Fibroblast of lung (primary cell): ENCODE measurements around the gene CPE. TPM values are rescaled to one million over a fixed set of nuclear protein-coding genes. Genes with fewer than 3 reads are reported as not detected.

Source experiments
- DNase-seq, 2 donors: peaks; one replicate each; pipeline versions ENCODE4 v3.0.0 to v3.0.0-alpha.2; 2010; ENCODE audit warnings: low read depth in 2 of 2
- H2AFZ ChIP-seq: 2 replicates; pipeline ENCODE4 v1.5.1; 2012; ENCODE audit warnings: low read length, control low read depth, inconsistent platforms
- H3K27ac ChIP-seq: 2 replicates; pipeline ENCODE4 v1.5.1; 2011; ENCODE audit warnings: low read length, control low read depth; ENCODE audit not compliant: insufficient read depth
- H3K27me3 ChIP-seq: 2 replicates; pipeline ENCODE4 v1.5.1; 2011; ENCODE audit warnings: mild to moderate bottlenecking, low read length; ENCODE audit not compliant: control insufficient read depth, insufficient read depth
- H3K36me3 ChIP-seq: 2 replicates; pipeline ENCODE4 v1.5.1; 2011; ENCODE audit warnings: low read length; ENCODE audit not compliant: control insufficient read depth, insufficient read depth
- H3K4me1 ChIP-seq: 2 replicates; pipeline ENCODE4 v1.5.1; 2011; ENCODE audit warnings: low read length; ENCODE audit not compliant: control insufficient read depth, insufficient read depth; ENCODE audit errors: extremely low read depth
- H3K4me2 ChIP-seq: 2 replicates; pipeline ENCODE4 v1.5.1; 2011; ENCODE audit warnings: low read length, control low read depth; ENCODE audit not compliant: insufficient read depth; ENCODE audit errors: extremely low read depth
- H3K4me3 ChIP-seq, 4 experiments: fragments of 200-600 bp in 1 of 4; sonication (generic) in 1 of 4; replicated peaks in 1 of 4; 2 replicates each; pipeline ENCODE4 v1.5.1; 2011 to 2016; ENCODE audit warnings: low read length in 4 of 4, low read depth in 3 of 4, mild to moderate bottlenecking in 3 of 4, control low read depth in 2 of 4, inconsistent platforms in 1 of 4, mixed read lengths in 1 of 4; ENCODE audit not compliant: insufficient read depth in 1 of 4; ENCODE audit errors: control extremely low read depth in 1 of 4
- H3K79me2 ChIP-seq: 2 replicates; pipeline ENCODE4 v1.5.1; 2012; ENCODE audit warnings: mild to moderate bottlenecking, low read length, inconsistent platforms; ENCODE audit not compliant: control insufficient read depth, insufficient read depth
- H3K9ac ChIP-seq: 2 replicates; pipeline ENCODE4 v1.5.1; 2011; ENCODE audit warnings: mild to moderate bottlenecking, low read length, control low read depth; ENCODE audit not compliant: insufficient read depth
- H3K9me3 ChIP-seq: 2 replicates; pipeline ENCODE4 v1.5.1; 2012; ENCODE audit warnings: low read depth, low read length; ENCODE audit not compliant: control insufficient read depth, insufficient read depth
- H4K20me1 ChIP-seq: 2 replicates; pipeline ENCODE4 v1.5.1; 2011; ENCODE audit warnings: low read length; ENCODE audit not compliant: control insufficient read depth, insufficient read depth; ENCODE audit errors: extremely low read depth
- EZH2 ChIP-seq: IDR thresholded peaks from 2 replicates; pipeline ENCODE4 v1.5.1; 2012; ENCODE audit warnings: low read length, control low read depth, mild to moderate bottlenecking; ENCODE audit errors: missing control alignments
- polyA plus RNA-seq, 2 donors: library from polyadenylated mRNA; depleted of rRNA in 1 of 2; stranded (reverse) in 1 of 2; unstranded in 1 of 2; fragments of >200 nt; gene quantifications; 2 replicates each; pipeline ENCODE4 v1.2.1, GENCODE V29; 2011 to 2012; ENCODE audit warnings: missing spikeins in 1 of 2
- total RNA-seq: library from RNA; depleted of rRNA; stranded (reverse); fragments of >200 nt; gene quantifications from 2 replicates; pipeline ENCODE4 v1.2.1, GENCODE V29; 2014
- TF ChIP-seq, protein P1 (sequence below), 2 donors: IDR thresholded peaks in 1 of 2; conservative IDR thresholded peaks in 1 of 2; 1 replicate in 1 of 2; 2 replicates in 1 of 2; pipeline ENCODE4 v1.5.1; 2011 to 2012; ENCODE audit warnings: low read length in 2 of 2, control low read depth in 1 of 2, inconsistent platforms in 1 of 2, low read depth in 1 of 2, mild to moderate bottlenecking in 1 of 2

The CPE gene
- total and polyA plus RNA-seq, 2 donors (not counting 1 experiment from before 2014, with no cell fraction given) = 20.2 to 51.7 TPM

DNA sequence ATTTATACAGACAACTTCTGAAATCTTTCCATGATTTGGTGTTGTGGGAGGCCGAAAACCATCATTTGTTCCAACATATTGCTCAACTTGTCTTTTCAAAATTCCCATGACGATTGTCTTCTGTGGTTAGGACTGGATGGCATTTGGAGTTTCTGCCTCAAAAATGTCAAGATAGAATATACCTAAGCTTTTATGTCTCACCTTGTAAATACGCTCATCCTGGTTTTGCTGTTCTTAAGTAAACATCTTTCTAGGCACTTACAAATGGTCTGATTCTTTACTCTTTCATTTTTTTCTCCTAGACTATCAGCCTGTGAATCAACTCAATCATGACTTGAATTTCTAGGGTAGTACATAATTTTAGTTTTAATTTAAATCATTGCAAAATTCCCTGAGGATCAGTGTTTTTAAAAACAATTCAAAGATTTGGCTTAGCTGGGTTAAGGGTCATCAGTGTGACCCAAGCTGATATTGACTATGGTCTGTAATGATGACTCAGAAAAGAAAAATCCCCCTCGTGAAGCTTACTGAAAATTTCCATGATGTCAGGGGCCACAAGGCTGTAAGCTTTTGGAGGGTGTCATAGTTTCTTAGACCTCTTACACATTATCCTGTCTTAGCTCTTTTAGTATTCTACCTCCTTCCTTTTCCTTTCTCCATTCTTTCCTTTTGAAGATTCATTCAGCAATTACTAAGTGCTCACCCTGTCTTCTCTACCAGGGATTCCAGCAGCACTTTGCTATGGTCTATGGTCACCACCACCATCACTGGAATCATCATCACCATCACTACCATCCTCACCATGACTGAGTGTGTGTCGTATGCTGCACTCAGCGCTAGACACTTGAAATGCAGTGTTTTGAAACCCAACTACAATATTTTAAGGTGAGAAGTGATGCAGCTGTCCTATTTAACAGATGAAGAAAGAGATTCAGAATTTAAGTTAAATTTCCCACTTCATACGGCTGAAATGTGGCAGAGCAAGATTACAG lies 124.4 kb downstream of the CPE start:
- no peak overlapping the region for H3K9ac ChIP-seq
- no peaks in the 10 kb centered on the region for H3K36me3 ChIP-seq
- no peak overlapping the region for H2AFZ ChIP-seq
- H3K27me3 ChIP-seq = no peaks in the 10 kb centered on the region
- H3K79me2 ChIP-seq = no peaks in the 10 kb centered on the region
- no peak for TF ChIP-seq EZH2
- H4K20me1 ChIP-seq = no peaks in the 10 kb centered on the region
- peak; percentile 57 for DNase-seq
- no peak overlapping the region for H3K4me2 ChIP-seq
- H3K9me3 ChIP-seq = no peaks in the 10 kb centered on the region
- H3K4me3 ChIP-seq = no peak overlapping the region
- peaks cover 2% of the 10 kb centered on the region for H3K4me1 ChIP-seq
- no peak overlapping the region for H3K27ac ChIP-seq

DNA sequence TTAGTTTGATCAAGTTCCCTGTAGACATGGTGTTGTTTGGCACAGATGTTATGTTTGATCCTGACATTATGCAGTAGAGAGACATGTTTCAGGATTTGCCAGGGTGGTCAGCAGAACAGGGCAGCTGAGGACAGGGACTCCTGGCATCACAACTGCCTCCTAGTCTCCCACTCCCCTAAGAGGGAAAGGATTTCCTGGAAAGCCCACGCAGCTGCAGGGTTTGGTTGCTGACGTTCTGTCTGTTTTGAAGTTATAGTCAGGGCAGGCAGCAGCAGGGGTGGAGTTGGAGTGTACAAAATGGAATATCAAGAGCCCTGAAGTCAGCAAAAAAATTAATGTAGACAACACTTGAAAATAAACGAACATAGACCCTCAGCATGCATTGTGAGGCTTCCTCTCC lies 125.4 kb downstream of the CPE start:
- Histone ChIP-seq H4K20me1 (no peaks in the 10 kb centered on the region), H3K9ac (no peak overlapping the region), H3K9me3 (no peaks in the 10 kb centered on the region), H3K27ac (no peak overlapping the region), H2AFZ (no peak overlapping the region), H3K4me1 (peaks cover 2% of the 10 kb centered on the region), H3K4me2 (no peak overlapping the region), H3K4me3 (no peak overlapping the region), H3K36me3 (no peaks in the 10 kb centered on the region), H3K79me2 (no peaks in the 10 kb centered on the region), H3K27me3 (no peaks in the 10 kb centered on the region)
- DNase-seq = no peak
- TF ChIP-seq EZH2 = no peak
- TF ChIP-seq, protein P1, sequence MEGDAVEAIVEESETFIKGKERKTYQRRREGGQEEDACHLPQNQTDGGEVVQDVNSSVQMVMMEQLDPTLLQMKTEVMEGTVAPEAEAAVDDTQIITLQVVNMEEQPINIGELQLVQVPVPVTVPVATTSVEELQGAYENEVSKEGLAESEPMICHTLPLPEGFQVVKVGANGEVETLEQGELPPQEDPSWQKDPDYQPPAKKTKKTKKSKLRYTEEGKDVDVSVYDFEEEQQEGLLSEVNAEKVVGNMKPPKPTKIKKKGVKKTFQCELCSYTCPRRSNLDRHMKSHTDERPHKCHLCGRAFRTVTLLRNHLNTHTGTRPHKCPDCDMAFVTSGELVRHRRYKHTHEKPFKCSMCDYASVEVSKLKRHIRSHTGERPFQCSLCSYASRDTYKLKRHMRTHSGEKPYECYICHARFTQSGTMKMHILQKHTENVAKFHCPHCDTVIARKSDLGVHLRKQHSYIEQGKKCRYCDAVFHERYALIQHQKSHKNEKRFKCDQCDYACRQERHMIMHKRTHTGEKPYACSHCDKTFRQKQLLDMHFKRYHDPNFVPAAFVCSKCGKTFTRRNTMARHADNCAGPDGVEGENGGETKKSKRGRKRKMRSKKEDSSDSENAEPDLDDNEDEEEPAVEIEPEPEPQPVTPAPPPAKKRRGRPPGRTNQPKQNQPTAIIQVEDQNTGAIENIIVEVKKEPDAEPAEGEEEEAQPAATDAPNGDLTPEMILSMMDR (conservative IDR thresholded peaks at IDR 0.05 in 1 of 2, IDR thresholded peaks at IDR 0.05 in 1 of 2; ENCODE audit: low read depth in 1 of 2, low read length in 2 of 2) = no peak

DNA sequence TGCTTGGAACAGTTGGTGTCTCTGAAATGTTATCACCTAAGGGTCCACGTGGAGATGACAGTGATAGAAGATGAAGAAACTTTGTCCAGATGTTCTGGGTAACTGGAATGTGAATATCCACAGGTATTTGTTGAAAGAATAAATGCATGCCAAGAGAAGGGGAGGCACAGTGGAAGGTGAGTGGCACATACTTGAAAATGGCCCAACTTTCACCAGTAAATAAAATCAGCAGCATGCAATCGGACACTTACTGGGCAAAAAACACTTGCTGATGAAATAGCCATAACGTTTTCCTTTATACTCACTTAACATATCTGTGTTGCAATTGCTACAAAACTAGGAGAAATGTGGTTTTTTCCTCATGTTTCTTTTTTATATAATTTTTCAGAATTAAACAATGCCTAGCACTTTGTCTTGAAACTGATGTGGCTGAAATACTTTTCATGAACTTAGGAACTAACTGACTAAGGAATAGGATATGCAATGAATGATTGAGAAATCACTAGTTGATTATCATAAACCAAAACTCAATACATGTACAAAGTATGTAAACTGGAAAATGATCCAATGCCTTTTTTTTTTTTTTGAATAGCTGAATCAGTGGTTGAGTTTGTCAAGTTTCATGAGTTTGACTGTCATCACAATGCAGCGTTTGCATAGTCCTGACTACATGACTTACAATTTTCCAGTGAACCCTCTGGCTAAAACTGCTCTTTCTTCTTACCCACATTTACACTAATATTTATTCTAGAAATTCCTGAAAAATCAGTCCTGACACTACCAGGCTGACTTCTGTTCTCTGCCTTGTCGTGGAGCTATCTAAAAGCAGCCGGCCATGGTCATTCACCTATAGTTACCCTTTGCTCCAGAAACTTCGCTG lies 127.4 kb downstream of the CPE start:
- peak; percentile 70 to 86 for DNase-seq
- Histone ChIP-seq H4K20me1 (no peaks in the 10 kb centered on the region), H3K79me2 (no peaks in the 10 kb centered on the region), H3K4me2 (no peak overlapping the region), H3K27me3 (no peaks in the 10 kb centered on the region), H3K4me1 (peaks cover 2% of the 10 kb centered on the region), H2AFZ (no peak overlapping the region), H3K27ac (no peak overlapping the region), H3K4me3 (no peak overlapping the region), H3K9me3 (no peaks in the 10 kb centered on the region), H3K36me3 (no peaks in the 10 kb centered on the region), H3K9ac (no peak overlapping the region)
- TF ChIP-seq, protein P1 (conservative IDR thresholded peaks at IDR 0.05 in 1 of 2, IDR thresholded peaks at IDR 0.05 in 1 of 2; ENCODE audit: low read depth in 1 of 2, low read length in 2 of 2) = no peak
- no peak for TF ChIP-seq EZH2
